NOMO-1 treated with DMSO at 0.1 percent for 48 hours (cell line): ENCODE measurements around the gene NFKB2.

Experiments
- DNase-seq: peaks from one replicate; lab custom pipeline; 2025; ENCODE audit not compliant: unreplicated experiment; lab: John Stamatoyannopoulos, UW

NFKB2 gene

DNA sequence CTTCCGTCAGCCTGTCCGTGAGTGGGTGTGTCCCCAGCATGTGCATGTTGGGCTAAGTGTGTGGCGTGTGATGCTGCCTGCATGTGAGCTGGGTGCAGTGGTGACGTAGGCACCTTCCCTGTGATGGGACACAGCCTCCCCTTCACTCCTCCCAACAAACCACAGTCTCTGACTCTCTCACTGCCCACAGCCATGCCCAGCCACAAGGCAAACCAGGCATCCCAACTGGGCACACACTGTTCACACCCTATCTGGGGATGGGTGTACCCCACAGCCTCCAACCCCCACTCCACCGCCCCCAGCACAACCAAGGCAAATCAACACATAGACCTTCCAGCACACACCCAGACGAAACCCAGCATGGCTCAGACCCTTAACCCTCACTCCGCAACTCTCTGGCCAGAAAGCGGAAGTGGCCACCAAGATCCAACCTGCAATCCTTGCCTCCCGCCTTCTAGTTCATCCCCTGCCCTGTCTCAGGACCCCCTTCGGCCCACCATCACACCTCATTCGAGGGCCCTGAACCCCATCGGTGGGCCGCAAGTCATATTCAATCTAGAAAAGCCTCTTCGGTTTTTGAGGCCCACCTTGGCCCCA lies 12.7 kb downstream of the NFKB2 start:
- DNase-seq, result no peak

- DNase-seq, result no peak
Measured at GRCh38 chr10:102408728-102409603, 13.5 kb downstream of the NFKB2 start.

DNA sequence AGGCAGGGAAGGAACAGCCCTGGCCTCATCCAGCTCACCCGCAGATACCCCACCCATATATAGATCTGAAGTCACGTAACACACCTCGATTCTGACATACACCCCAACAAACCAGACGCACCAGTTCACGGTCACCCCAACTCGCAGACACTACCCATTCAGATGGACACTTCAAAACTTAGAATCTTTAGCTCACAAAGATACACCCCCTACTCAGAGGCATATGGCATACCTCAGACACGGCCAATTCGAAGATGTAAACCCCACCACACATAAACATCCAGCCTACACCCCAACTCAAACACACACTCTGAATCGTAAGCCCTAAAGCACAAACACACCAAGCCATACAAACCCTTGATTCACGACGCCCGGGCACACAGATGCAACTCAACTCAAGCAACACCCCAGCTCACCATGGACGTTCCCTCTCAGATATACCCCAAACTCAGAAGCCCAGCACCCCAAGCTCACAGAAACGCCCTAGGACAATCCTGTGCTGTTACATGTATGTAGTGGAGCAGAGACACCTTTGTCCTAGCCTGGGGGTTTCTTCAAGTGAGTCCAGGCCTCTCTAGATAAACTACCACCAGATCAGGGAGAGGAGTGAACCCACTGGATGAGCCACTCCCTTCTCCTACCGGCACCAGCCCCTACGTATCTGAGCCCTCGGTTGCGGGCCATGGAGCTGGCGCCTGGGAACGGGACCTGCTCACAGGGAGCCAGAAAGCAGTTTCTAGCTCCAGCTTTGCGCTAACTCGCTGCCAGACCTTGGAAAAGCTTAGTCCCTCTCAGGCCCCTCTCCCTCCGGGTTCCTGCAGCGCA lies 14.3 kb downstream of the NFKB2 start:
- DNase-seq, result no peak

DNA sequence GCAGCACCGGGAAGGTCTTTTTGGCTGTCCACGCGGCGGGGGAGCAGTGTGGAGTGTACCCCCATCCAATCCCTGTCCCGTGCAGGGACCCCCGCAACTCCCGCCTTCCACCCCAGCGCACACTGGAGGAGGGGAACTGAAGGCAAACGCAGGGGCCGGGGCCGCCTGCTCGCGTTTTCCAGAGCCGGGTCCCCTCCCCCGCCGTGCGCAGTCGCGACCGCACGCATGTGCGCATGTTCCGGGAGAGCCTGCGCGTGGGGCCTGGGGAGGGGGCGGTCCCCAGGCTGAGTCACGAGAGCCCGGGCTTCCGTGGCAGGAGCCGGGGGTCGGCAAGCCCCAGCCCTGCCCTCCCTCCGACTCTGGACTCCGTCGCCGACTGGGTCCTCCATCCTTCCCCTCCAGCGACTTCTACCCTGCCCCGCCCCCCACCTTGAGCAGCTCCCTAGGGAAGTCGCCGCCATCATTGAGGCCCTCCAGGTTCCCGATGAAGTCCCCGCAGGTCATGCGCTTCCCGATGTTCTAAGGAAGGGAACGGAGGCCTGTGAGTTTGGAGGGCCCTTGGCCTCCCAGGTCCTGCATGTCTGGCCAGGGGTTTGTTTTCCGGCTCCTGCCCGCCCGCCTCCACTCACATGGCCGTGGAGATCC lies 15.0 kb downstream of the NFKB2 start:
- DNase-seq, result no peak

GRCh38 chr10:102411341-102412255 lies 16.1 kb downstream of the NFKB2 start:
- DNase-seq, result no peak

DNA sequence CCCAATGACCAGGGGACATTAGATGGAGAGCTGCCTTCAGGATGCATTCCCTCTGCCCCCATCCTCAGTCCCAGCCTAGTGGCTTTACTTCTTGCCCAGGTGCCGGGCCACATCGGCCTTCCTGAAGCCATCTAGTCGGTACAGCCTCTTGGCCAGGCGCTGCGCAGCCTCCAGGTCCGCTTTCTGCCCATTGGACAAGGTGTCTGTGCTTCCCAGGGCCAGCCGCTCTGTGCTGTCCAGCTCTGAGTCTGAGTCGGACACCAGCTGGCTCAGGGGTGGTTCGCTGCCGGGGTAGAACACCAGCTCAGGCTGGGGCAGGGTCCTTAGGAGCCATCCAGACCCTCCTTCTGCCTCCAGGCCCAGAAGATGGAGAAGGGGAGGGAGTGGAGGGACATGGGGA lies 16.8 kb downstream of the NFKB2 start:
- DNase-seq, result no peak

DNA sequence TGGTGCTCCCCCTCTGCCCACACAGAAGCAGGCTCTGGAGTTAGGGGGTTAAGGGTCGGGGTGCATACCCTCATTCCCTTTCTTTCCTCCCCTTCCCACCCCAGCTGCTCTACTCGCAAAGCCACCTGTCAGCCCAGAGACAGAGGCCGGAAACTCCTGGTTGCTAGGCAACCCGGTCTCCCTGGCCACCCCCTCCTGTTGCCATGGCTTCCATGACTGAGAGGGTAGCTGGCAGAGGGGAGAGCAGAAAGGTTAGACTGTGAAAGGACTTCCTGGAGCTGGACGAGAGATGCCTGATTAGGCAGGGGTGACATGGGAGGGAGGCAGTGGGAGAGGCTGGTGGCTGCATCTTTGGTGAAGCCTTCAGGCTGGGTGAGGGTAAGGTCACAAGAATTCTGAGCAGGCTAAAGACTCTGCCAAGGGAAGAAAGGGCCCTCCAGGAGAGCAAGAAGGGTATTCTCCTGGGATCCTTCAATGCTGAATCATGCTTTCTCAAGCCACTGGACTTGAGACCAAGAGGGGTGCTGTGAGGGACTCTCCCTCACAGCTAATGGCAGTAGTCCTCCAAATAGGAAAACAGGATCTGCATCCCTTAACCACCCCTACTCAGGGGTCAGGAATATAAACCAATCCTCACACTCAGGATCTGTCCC lies 17.7 kb downstream of the NFKB2 start:
- DNase-seq, result no peak

GRCh38 chr10:102413806-102414561 lies 18.5 kb downstream of the NFKB2 start:
- no peak for DNase-seq

DNA sequence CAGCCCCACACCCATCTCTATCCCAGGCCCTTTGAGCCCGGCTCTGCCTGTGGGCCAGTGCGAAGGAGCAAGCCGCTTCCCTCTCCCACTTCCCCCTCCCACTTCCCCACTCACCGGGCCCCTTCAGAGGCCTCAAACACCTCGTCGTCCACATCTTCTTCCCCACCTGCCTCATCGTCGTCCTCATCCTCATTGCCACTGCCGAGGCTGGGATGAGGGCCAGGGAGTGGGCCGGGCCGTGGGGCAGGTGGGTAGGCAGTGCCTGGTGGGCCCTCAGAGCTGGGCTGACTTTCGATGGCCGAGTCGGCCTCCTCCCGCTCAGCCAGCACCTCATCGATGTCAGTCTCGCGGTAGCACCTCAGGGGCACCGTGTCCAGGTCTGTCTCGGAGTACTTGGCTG lies 19.2 kb downstream of the NFKB2 start:
- no peak for DNase-seq

GRCh38 chr10:102416283-102416682 lies 20.8 kb downstream of the NFKB2 start:
- DNase-seq, result no peak

- DNase-seq, result no peak
Measured at GRCh38 chr10:102416695-102417094, 21.2 kb downstream of the NFKB2 start.

GRCh38 chr10:102418622-102419268 lies 23.2 kb downstream of the NFKB2 start, which contains the start of gene PSD:
PSD (minus strand) TSS chr10:102418785; CDS start chr10:102417038, 1,747 bp downstream.
- DNase-seq, result no peak

DNA sequence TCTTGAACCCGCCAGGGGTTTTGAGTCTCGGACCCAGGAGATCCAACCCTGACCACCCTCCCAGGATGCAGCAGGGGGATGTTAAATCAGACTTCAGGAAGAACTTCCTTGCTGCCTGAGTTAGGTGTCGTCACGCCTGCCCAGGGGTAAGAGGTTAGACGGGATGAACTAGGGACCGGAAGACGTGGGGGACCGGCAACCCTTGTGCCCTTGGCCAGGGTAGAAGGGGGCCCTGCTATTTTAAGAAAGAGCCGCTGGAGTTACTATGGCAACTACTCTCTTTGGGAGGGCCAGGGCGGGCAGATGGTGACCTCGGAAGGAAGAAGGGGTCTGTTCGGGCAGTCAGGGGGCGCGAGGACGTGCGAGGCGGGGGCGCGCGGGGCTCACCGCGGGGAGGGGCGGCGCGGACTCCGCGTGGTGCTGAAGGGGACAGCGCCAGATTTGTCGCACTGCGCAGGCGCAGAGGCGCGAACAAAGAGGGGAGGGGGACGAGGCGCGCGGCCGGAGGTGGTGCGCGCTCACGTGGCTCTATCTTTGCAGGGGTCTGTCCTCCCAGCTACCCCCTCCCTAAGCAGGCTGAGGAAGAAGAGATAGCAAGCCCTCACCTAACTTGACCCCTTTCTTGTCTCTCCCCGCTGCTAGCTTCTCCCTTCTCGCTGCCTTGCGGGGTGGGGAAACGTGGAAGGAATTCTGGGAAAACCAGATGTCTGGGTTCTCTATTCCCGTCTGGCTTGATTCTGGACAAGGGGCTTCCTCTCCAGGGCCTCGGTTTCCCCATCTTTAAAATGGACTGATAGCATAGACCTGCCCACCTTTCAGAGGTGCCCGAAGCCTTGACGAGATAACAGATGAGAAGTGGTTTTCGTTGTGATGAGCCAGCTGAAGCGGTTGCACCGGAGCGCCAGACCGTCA lies 24.0 kb downstream of the NFKB2 start:
- peak; percentile 30 for DNase-seq

- no peak for DNase-seq
Measured at GRCh38 chr10:102420181-102420713, 24.7 kb downstream of the NFKB2 start.

- peak; percentile 95 for DNase-seq
Measured at GRCh38 chr10:102420714-102421506, 25.4 kb downstream of the NFKB2 start, which contains the start of gene FBXL15. FBXL15 (plus strand) TSS chr10:102420836; CDS start chr10:102421130, 294 bp downstream.

DNA sequence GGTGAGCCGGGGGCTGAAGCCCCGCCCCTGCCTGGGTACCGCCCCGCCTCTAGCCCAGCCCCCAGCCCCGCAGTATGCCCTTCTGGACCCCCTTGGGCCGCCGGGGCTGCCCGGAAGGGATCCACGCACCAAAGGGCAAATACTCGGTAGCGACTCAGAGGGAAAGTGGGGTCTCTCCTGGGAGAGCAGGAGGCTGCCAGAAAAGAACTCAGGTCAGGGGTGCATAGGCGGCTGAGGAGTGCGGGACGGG lies 25.9 kb downstream of the NFKB2 start:
- DNase-seq, result no peak
